Measurements from ENCODE around the gene ANKRD22.

ANKRD22 gene

DNA sequence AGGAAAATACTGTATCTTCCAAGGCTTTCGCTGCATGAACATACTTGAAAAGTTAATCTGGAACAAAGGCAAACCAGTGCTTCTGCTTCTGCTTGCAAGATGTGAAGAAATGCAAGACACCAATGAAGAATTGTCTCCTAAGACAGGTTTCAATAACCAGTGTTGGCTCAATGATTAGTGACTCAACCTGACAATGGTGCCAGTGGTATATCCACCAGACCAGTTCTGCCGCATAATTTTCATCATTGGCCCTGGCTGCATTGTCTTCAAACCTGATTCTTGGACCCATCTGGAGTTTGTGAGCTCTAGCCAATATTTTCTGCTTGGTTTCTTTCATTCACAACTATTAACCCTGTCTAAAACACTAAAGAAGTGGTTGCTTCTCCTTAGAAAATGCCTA lies 14.8 kb upstream of the ANKRD22 start:
- in situ Hi-C loops (cut with HindIII; ENCODE audit: low pct_unique_long_range_greater_than_20kb, low sequenced_read_pairs): no loop called here
- peak in 1 of 2 experiments; percentile 80 for DNase-seq (ENCODE audit: low read depth in 1 of 2, low spot score in 1 of 2)

DNA sequence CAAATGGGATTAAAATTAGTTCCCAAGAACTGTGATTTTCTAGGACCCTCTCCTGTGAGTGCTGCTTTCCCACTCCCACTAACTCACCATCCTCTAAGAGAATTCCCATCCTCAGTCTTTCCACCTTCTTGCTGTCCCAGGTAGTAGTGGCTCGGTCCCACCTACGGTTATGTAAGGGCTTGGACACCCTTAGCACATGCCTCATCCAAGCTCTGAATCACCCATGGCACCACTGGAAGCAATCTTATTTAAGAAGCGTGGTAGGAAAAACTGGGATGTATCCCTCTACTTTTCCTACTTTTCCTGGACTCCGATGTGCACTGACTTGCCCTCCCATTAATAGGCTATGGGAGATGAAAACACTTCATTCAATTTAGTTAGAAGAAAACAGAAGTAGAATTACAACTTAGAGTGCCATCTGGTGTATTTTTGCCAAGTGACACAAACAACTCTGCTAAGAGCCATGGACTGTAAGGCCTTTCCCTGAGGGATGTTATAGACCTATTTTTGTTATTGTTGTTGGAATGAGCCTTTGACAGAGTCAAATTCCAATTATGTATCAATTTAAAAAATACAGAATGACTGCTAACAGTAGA lies 13.7 kb upstream of the ANKRD22 start:
- peak; percentile 51 to 84 for DNase-seq (ENCODE audit: low read depth in 1 of 2, low spot score in 1 of 2)
- TF ChIP-seq JUND (IDR thresholded peaks at IDR 0.05; ENCODE audit: low read depth): no peak
- in situ Hi-C loops (cut with HindIII; ENCODE audit: low pct_unique_long_range_greater_than_20kb, low sequenced_read_pairs): no loop called here

More for the DNA sequence above, 14.8 kb upstream of the ANKRD22 start:
- TF ChIP-seq JUND (IDR thresholded peaks at IDR 0.05; ENCODE audit: low read depth): no peak

DNA sequence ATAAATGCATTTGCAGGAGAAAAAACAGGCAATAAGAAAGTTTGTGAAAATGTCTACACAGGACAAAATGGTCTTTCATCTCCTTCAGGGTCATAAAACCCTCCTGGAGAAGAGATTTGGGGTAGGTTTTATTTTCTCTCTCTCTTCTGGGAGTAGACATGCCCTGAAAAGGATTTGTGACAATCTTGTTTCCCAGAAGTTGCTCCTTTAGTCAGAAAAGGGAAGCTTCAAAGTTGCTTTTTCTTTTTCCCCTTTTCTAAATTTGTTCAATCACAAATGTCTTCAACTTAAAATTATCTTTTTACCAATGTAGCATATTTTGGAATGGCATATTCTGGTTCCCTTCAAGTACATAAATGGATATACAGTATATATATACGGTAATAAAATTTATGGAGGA lies 9.4 kb upstream of the ANKRD22 start:
- in situ Hi-C loops (cut with HindIII; ENCODE audit: low pct_unique_long_range_greater_than_20kb, low sequenced_read_pairs): no loop called here
- TF ChIP-seq JUND (IDR thresholded peaks at IDR 0.05; ENCODE audit: low read depth): no peak
- DNase-seq (ENCODE audit: low read depth in 1 of 2, low spot score in 1 of 2): no peak

DNA sequence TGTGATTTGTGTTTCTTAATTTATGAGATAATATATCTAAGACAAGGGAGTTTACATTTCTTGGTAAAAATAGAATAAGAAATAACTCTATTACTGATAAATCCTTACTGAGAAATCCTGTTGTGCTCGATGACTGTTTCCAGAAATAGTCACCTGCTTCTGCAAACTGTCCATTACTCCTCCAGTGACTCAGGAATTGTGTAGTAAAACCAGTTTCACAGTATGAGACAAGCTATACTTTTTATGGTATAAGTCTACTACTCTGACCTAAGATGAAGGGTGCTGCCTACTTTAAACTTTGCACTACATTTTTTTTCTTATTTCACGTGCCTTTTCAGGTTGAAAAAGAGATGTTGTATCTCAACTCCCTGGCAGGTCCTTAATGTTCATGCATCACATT lies 6.8 kb upstream of the ANKRD22 start:
- peak; percentile 33 to 59 for DNase-seq (ENCODE audit: low read depth in 1 of 2, low spot score in 1 of 2)
- no peak for TF ChIP-seq JUND (IDR thresholded peaks at IDR 0.05; ENCODE audit: low read depth)
- in situ Hi-C loops (cut with HindIII; ENCODE audit: low pct_unique_long_range_greater_than_20kb, low sequenced_read_pairs): no loop called here

DNA sequence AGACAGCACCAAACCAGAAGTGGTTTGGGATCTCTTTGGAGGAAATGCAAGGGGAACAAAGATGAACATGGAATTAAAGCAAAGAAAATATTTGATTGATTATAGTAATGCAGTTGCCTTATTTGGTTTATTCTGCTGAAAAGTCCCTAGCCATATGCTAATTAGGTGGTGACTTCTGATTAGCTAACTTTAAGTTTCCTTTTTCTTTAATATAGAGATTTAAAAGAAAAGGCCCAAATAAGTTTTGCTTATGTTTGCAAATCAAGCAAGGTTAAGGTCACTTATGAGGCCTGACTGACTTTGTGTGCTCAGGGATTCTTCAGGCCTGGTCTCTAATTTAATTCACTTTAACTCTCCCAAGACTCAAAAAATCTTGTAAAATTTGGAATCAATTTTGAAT lies 6.2 kb upstream of the ANKRD22 start:
- no peak for DNase-seq (ENCODE audit: low read depth in 1 of 2, low spot score in 1 of 2)
- no peak for TF ChIP-seq JUND (IDR thresholded peaks at IDR 0.05; ENCODE audit: low read depth)
- in situ Hi-C loops (cut with HindIII; ENCODE audit: low pct_unique_long_range_greater_than_20kb, low sequenced_read_pairs): no loop called here

DNA sequence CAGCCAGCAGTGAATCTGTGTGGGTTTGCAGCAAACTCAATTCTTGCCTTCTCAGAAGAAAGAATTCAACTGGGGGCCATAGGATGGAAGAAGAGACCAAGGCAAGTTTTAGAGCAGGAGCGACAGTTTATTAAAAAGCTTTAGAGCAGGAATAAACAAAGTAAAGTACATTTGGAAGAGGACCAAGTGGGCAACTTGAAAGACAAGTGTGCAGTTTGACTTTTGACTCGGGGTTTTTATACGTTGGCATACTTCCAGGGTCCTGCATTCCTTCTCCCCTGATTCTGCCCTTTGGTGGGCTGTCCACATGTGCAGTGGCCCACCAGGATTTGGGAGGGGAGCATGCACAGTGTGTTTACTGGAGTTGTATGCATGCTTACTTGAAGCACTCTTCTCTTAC lies 3.0 kb upstream of the ANKRD22 start:
- in situ Hi-C loops (cut with HindIII; ENCODE audit: low pct_unique_long_range_greater_than_20kb, low sequenced_read_pairs): no loop called here
- no peak for TF ChIP-seq JUND (IDR thresholded peaks at IDR 0.05; ENCODE audit: low read depth)
- no peak for DNase-seq (ENCODE audit: low read depth in 1 of 2, low spot score in 1 of 2)

DNA sequence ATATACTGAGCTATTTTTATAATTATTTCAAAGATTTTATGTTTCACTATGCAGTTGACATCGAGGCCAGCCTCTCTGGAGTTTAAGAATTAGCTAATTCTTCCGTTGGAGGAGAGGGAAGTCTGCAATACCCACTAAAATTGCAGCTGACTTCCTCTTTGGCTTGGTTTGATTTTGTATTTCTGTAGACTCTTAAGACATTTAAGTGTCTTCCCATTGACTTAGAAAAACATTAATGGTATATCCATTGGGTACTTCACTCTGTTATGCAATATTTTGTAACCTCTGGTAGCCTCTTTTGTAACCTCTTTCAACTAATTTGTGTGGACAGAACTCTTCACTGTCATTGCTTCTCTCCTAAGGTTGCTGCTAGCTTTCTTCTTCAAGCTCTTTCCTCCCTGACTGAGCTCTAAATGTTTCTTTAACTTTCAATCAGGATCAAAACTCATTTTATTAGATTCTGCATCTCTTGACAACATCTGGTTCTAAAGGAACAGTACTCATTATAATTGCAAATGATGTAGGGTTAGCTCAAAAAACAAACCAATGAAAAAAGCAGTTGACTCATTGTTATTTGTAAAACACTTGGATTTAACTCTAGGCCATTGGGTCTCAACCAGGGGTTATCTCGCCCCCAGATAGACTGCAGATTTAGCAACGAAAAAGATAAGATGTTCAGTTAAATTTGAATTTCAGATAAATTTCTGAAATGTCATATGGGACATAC lies 1.7 kb upstream of the ANKRD22 start:
- TF ChIP-seq JUND (IDR thresholded peaks at IDR 0.05; ENCODE audit: low read depth): no peak
- DNase-seq (ENCODE audit: low read depth in 1 of 2, low spot score in 1 of 2): no peak
- in situ Hi-C loops (cut with HindIII; ENCODE audit: low pct_unique_long_range_greater_than_20kb, low sequenced_read_pairs): no loop called here

DNA sequence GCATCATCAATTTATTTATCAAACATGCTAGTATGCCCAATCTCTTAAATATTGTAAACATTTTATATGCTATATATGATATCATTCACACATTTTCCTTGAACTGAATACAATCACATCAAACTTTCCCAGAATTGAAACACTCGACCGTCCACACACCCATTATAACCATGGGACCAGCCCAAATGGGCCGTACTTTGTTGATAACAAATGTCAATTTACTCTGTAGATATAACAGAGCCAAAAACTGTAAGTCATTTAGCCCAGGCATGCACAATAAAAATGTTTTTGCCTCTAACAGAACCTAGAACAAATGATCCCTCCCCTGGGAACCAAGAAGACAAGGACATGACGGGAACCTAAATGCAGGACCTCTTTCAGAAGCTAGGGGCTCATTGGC lies 683 bp upstream of the ANKRD22 start:
- in situ Hi-C loops (cut with HindIII; ENCODE audit: low pct_unique_long_range_greater_than_20kb, low sequenced_read_pairs): no loop called here
- DNase-seq (ENCODE audit: low read depth in 1 of 2, low spot score in 1 of 2): no peak
- no peak for TF ChIP-seq JUND (IDR thresholded peaks at IDR 0.05; ENCODE audit: low read depth)

DNA sequence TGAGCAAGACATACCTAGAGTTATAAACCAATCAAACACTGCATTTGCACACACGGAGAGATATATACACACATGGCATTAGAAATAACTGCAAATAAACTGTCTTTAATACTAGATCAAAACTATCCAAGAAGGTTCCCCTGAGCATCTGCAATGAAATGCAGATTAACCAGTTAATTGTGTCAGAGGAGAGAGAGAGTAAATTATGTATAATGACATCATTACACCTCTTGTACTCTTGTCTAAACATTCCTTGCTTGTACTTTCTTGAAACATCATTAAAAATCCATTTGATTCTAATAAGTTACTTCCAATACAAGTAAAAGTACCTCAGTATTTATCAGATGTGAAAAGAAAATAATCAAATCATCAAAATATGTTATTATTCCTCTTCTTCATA lies 932 bp downstream of the ANKRD22 start:
- in situ Hi-C loops (cut with HindIII; ENCODE audit: low pct_unique_long_range_greater_than_20kb, low sequenced_read_pairs): no loop called here
- TF ChIP-seq JUND (IDR thresholded peaks at IDR 0.05; ENCODE audit: low read depth): no peak
- DNase-seq (ENCODE audit: low read depth in 1 of 2, low spot score in 1 of 2): no peak

DNA sequence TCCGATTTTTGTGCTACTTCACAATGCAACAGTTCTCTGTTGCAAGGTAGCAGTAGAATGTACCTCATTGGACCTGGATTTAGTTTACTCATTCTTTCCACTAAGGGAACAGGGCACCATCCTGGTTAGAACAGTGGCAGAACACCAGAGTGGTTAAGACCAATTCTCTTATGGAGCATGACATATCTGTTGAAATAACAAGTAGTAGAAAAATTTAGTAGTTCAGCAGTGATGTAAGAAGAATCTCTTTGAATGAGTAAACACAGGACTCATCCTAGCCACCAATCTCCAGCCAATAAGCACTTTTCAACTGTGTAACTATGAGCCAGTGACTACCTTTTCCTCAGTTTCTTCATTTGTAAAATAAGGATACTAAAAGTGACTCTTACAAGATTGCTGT lies 2.4 kb downstream of the ANKRD22 start:
- in situ Hi-C loops (cut with HindIII; ENCODE audit: low pct_unique_long_range_greater_than_20kb, low sequenced_read_pairs): no loop called here
- TF ChIP-seq JUND (IDR thresholded peaks at IDR 0.05; ENCODE audit: low read depth): no peak
- DNase-seq (ENCODE audit: low read depth in 1 of 2, low spot score in 1 of 2): no peak

DNA sequence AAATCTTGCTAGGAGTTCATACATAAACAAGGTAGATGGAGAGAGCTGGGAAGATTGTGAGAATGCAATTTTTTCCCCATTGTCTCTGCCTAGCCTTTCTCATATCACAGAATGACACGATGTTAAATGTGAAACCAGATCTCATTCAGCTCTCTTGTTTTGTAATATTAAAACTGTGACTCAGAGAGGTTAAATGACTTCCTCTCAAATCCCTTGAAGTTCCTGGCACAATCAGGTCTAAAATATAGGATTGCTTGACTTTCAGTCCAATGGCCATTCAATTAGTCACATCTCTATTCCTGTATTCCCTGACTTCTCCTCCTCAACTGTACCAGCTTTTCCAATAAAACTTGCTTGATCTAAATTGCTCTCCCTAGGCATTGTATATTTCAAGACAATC lies 3.1 kb downstream of the ANKRD22 start:
- TF ChIP-seq JUND (IDR thresholded peaks at IDR 0.05; ENCODE audit: low read depth): no peak
- no peak for DNase-seq (ENCODE audit: low read depth in 1 of 2, low spot score in 1 of 2)
- in situ Hi-C loops (cut with HindIII; ENCODE audit: low pct_unique_long_range_greater_than_20kb, low sequenced_read_pairs): no loop called here

DNA sequence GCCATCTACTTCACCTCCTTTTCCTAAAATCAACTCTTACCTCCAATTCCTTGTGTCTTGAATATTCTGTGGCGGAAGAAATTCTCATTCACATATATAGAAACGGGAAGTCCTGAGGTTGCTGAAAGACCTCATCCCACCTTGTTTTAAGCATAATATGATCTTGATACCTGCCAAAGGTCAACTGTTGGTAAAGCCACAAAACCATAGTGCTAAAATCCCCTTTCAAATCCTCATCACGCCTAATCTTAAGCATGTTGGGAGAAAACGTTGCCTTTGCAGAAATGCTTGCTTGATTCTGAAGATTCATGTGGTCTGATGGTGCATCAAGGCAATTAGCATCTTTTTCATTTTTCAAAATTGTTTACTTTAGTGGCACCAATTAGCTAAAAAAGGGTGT lies 8.5 kb downstream of the ANKRD22 start:
- in situ Hi-C loops (cut with HindIII; ENCODE audit: low pct_unique_long_range_greater_than_20kb, low sequenced_read_pairs): no loop called here
- no peak for TF ChIP-seq JUND (IDR thresholded peaks at IDR 0.05; ENCODE audit: low read depth)
- no peak for DNase-seq (ENCODE audit: low read depth in 1 of 2, low spot score in 1 of 2)

DNA sequence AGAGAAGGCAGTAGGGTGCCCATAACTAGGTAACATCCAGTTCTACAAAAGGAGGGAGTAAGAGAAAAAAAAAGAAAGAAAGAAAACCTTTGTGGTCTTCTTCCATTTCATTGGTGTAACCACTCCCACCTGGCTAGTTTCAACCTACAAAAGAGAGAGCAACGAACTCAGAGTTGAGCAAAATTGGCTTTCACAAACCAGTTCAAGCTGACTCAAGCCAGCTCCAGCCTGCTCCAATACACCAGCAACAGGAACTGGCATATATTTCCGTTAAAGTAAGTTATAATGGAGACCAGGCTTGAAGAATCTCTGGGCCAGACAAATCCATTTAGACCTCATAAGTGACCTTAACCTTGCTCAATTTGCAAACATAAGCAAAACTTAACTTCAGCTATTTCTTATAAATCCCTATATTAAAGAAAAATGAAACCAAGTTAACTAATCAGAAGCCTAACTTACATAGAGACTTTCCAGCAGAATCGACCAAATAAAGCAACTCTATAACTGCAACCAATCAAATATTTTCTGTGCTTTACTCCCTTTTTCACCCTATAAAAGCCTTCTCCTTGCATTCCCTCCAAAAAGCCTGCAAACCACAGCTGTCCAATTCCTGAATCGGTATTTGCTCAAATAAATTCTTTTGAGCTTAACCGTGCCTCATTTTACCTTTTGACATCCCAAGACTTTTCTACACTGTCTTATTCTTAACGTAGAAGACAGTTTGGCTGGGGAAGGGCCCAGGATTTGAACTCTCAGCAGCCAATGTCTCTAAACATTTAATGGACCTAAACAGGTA lies 10.1 kb downstream of the ANKRD22 start:
- no peak for DNase-seq (ENCODE audit: low read depth in 1 of 2, low spot score in 1 of 2)
- no peak for TF ChIP-seq JUND (IDR thresholded peaks at IDR 0.05; ENCODE audit: low read depth)
- in situ Hi-C loops (cut with HindIII; ENCODE audit: low pct_unique_long_range_greater_than_20kb, low sequenced_read_pairs): no loop called here
